ENCODE results near the gene TIMM22.

- no peak for TF ChIP-seq YY1 (IDR thresholded peaks at IDR 0.05; ENCODE audit: insufficient read depth, insufficient read length)
- TF ChIP-seq ZNF274 (IDR thresholded peaks at IDR 0.05; ENCODE audit: low read depth, low read length): no peak
Measured at GRCh38 chr17:969811-970355, 27.0 kb upstream of the TIMM22 start.

Measured in NT2/D1 (cell line).